ENCODE measurements around the gene HTATSF1. TPM values are rescaled to one million over a fixed set of nuclear protein-coding genes. Genes with fewer than 3 reads are reported as not detected.
A peak's percentile ranks its signal among the peaks of the same experiment; 100 is the strongest.

The HTATSF1 gene
- polyA plus RNA-seq, 4 donors: 98.1 to 122 (median 107) TPM

GRCh38 chrX:136495043-136495442 is 2.3 kb upstream of the HTATSF1 start:
- DNase-seq (ENCODE audit: low read depth in 4 of 4, low spot score in 2 of 4): no peak

DNA sequence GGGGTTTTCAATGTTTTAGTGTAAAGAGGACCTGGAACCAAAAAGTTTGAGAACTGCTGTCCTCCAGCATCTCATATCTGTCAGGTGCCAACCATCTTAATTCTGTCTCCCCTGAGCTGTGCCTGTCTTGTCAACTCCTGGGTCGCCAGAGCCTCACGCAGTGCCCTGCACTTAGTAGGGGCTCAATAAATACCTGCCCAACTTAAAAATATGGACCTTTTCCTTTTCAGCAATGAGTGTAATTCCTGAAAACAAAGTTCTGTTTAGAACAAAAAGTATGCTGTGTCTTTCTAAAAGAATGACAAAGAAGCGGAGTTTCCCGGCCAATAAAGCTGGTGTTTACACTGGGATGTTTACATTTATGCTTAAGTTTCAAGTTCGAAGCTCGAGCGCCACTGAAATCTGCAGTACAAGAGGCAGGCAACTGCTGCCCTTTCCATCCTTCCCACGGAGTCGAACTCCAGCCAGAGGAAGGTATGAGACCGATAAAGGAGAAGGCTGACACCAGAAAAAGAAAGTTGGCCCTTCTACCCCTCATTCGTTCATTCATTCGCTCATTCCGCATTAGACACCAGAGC is 1.1 kb upstream of the HTATSF1 start:
- no peak for DNase-seq (ENCODE audit: low read depth in 4 of 4, low spot score in 2 of 4)

GRCh38 chrX:136496764-136497555 is 432 bp upstream of the HTATSF1 start:
- peak; percentile 47 to 78 (median 65) for DNase-seq (ENCODE audit: low read depth in 4 of 4, low spot score in 2 of 4)

DNA sequence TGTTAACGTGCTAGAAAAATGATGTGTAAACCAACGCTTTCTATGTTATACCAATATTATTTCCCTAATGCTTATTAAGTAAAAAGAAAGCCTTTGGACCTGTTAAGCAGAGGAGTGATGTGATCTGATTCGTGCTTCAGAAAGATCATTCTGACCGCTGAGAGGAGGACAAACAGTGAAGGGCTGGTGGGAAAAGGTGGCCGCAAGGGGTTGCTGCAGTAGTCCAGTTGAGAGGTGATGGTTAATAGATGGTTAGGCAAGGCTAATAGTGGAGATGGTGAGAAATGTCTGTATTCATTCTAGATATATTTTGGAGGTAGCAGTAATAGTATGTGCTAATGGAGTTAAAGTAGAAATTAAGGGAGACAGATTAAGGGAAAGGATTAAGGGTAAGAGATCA is 21.7 kb downstream of the HTATSF1 start:
- no peak for DNase-seq (ENCODE audit: low read depth in 4 of 4, low spot score in 2 of 4)

DNA sequence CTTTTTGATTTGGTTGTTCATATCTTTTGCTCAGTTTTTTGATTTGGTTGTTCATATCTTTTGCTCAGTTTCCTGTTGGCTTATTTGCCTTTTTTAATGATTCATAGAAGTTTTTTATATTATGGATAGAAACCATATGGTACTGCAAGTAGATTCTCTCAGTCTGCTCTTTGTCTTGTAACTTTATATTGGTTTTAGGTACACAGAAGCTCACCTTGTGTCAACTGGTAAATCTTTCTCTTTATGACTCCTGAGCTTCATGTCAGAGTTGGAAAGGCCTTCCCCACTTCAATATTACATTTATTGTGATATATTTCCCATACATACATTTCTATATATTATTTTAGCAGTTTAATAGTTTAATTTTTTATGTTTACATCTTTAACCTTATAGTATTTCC is 26.4 kb downstream of the HTATSF1 start:
- no peak for DNase-seq (ENCODE audit: low read depth in 4 of 4, low spot score in 2 of 4)

DNA sequence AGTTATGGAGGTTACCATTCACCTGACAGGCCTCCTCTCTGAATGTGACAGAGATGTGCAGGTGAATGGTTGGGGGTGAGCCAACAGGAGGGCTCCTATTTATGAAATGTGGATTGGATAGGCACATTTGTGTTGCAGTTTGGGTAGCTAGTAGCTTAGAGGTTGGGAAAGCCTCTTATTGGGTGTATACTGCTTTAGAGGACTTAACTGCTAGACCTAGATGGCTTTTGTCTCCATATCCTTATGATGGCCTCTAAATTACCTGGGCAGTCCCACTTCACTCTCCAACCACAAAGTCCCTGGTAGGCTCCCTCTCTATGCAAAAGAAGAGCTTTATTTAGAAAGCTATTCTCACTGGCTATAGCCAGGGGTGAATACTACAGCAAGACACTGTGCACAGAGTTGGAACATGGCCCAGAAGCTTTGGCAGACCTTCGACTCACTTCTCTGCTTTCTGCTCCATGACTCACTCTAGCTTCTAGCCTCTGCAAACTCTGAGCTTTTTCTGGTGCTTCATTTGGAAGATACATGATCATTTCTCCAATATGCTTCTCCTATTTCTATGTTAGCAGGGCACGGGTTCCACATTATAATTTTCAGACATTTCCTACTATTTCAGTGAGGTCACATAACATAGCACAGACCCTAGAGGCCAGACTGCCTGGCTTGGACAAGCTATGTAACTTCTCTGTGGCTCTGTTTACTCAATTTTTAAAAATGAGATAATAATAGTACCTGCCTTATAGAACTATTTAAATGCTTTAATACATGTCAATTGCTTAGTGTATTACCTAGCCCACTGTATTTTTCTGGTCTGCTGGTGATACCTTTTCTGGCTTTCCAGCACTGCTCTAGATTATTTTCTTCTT is 28.6 kb downstream of the HTATSF1 start:
- DNase-seq (ENCODE audit: low read depth in 4 of 4, low spot score in 2 of 4): peak in 2 of 4 donors; percentile 5 to 25

- no peak for DNase-seq (ENCODE audit: low read depth in 4 of 4, low spot score in 2 of 4)
Observed at GRCh38 chrX:136528645-136529315, 31.4 kb downstream of the HTATSF1 start.

- DNase-seq (ENCODE audit: low read depth in 4 of 4, low spot score in 2 of 4): no peak
Observed at GRCh38 chrX:136529795-136530194, 32.4 kb downstream of the HTATSF1 start.

GRCh38 chrX:136531951-136532350 is 34.6 kb downstream of the HTATSF1 start, which contains the start of gene VGLL1:
Gene VGLL1, plus strand, starts transcription at chrX:136532215. Its CDS starts 3,806 bp downstream, at chrX:136536021.
- DNase-seq (ENCODE audit: low read depth in 4 of 4, low spot score in 2 of 4): no peak

- no peak for DNase-seq (ENCODE audit: low read depth in 4 of 4, low spot score in 2 of 4)
Observed at GRCh38 chrX:136534131-136534530, 36.7 kb downstream of the HTATSF1 start.

GRCh38 chrX:136538811-136539210 is 41.4 kb downstream of the HTATSF1 start:
- no peak for DNase-seq (ENCODE audit: low read depth in 4 of 4, low spot score in 2 of 4)

- no peak for DNase-seq (ENCODE audit: low read depth in 4 of 4, low spot score in 2 of 4)
Observed at GRCh38 chrX:136540226-136540625, 42.8 kb downstream of the HTATSF1 start.

DNA sequence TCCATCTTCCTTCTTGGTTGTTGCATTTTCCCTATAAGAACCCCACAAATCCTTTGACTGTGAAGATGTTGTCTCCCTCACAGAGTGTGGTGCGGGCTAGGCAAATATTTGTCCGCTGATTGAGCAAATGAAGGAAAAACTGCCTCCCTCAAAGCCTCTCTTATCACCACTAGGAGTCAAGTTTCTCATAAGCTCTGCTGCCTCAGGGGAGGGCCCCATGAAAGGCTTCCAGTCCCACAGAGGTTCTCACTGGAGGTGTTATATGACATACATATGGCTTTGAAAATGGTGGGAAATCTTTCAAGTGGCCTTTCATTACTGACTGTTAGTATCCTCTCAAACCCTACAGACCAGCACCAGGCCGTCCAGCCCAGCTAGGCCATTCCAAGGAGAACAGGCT is 43.9 kb downstream of the HTATSF1 start:
- no peak for DNase-seq (ENCODE audit: low read depth in 4 of 4, low spot score in 2 of 4)

DNA sequence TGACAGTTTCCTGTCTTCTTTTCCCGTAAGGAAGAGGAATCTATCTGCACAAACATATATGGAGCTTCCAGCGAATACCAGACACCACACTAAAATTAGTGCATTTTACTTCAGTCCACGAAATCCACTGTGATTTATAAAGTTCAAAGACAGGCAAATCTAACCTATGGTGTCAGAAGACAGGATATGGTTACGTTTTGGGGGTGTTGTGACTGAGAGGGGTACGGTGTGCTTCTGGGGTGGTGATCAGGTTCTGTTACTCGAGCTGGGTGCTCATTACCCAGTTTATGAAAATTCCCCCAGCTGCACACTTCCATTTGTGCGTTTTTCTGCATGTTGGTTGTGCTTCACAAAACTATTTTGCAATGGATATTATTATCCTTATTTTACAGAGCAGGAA is 44.9 kb downstream of the HTATSF1 start:
- no peak for DNase-seq (ENCODE audit: low read depth in 4 of 4, low spot score in 2 of 4)

DNA sequence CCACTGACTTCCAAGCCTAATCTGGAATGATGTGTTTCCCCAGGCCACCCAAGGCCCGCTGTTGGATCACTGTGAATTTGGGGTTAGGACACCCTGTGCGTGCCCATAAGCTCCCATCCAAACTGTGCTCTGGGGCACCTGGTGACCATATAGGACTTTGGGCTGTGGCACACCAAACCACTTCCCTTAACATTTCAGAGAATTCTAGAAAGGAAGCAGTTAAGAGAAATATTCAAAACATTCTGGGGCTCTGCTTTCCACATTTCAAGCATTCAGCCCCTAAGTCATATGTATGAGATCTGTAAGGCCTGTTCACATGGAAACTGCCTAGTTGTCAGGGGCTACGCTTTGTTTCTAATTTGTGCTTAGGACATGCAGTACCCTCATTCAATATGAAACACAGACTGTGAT is 49.0 kb downstream of the HTATSF1 start:
- no peak for DNase-seq (ENCODE audit: low read depth in 4 of 4, low spot score in 2 of 4)

- DNase-seq (ENCODE audit: low read depth in 4 of 4, low spot score in 2 of 4): no peak
Observed at GRCh38 chrX:136549226-136549625, 51.8 kb downstream of the HTATSF1 start.

- DNase-seq (ENCODE audit: low read depth in 4 of 4, low spot score in 2 of 4): no peak
Observed at GRCh38 chrX:136551410-136551809, 54.0 kb downstream of the HTATSF1 start.

GRCh38 chrX:136555694-136556093 is 58.3 kb downstream of the HTATSF1 start:
- no peak for DNase-seq (ENCODE audit: low read depth in 4 of 4, low spot score in 2 of 4)
